HFF-Myc (cell line): ENCODE measurements around the gene OSBPL1A.

ENCODE experiments used
- DNase-seq: peaks from one replicate; pipeline ENCODE4 v3.0.0-alpha.2; 2011; ENCODE audit warnings: low read depth; ENCODE audit errors: extremely low read depth
- H3K4me3 ChIP-seq: replicated peaks from 2 replicates; pipeline ENCODE4 v1.5.1; 2011; ENCODE audit warnings: low read depth, mild to moderate bottlenecking, control low read depth, low read length
- TF ChIP-seq, protein P1 (sequence below): IDR thresholded peaks from 2 replicates; pipeline ENCODE4 v1.5.1; 2012; ENCODE audit warnings: mild to moderate bottlenecking, low read depth, low read length, control low read depth; ENCODE audit errors: missing control alignments

The OSBPL1A gene

GRCh38 chr18:24212939-24213338 is 184.7 kb downstream of the OSBPL1A start:
- TF ChIP-seq, protein P1, sequence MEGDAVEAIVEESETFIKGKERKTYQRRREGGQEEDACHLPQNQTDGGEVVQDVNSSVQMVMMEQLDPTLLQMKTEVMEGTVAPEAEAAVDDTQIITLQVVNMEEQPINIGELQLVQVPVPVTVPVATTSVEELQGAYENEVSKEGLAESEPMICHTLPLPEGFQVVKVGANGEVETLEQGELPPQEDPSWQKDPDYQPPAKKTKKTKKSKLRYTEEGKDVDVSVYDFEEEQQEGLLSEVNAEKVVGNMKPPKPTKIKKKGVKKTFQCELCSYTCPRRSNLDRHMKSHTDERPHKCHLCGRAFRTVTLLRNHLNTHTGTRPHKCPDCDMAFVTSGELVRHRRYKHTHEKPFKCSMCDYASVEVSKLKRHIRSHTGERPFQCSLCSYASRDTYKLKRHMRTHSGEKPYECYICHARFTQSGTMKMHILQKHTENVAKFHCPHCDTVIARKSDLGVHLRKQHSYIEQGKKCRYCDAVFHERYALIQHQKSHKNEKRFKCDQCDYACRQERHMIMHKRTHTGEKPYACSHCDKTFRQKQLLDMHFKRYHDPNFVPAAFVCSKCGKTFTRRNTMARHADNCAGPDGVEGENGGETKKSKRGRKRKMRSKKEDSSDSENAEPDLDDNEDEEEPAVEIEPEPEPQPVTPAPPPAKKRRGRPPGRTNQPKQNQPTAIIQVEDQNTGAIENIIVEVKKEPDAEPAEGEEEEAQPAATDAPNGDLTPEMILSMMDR, result no peak
- H3K4me3 ChIP-seq, result no peak overlapping the region
- peak; percentile 46 for DNase-seq

- no peak overlapping the region for H3K4me3 ChIP-seq
- TF ChIP-seq, protein P1, result no peak
- no peak for DNase-seq
Measured at GRCh38 chr18:24209558-24209957, 188.1 kb downstream of the OSBPL1A start.

DNA sequence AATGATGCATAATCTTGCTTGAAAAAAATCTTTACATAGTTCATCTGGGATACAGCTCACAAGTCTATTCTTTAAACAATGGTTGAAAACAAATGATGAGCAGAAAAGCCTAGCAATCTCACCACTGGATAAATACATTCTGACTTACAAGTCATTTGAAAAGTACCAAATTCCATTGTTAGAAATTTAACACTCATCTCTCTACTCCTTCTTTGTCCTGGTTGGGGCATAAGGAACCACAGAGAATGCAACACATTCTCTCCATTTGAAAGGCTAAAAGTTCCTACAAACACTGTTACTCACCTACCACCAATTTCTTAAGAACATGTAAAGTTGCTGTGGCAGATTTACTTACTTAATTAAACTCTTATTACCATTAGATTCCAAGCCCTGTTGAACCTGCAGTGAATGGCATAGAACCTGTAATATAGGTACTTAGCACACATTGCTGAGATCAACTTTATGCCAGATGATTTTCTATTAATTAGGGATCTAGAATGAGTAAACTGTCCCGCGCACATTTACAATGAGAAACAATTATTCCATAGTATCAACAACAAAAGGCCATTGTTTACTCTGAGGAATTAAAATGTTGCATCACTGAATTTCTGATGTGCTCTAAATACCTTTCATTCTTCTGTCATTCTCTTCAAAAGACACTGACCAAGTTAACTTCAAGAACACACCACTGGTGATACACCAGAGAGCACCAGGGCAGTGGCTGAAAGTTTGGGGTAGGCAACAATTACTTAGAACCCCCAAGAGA is 189.2 kb downstream of the OSBPL1A start:
- no peak for DNase-seq
- TF ChIP-seq, protein P1, result no peak
- H3K4me3 ChIP-seq, result no peak overlapping the region

DNA sequence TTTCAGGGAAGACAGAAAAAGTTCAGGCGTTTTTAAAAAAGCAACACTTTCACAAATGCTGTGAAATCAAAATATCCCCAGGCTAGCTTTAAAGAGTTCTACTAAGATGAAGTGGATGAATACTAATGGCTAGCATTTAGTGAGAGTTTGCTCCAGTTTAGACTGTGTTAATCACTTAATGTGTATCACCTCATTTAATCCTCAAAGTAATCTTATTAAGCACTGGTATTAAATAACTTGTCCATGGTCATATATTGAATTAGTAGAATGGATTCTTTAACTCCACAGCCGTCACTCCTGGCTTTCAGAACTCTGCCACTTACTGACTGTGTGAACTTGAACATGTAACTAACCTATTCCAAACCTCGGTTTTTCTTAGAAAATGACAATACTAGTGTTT is 192.7 kb downstream of the OSBPL1A start:
- TF ChIP-seq, protein P1, result no peak
- H3K4me3 ChIP-seq, result no peak overlapping the region
- DNase-seq, result no peak

- no peak for DNase-seq
- TF ChIP-seq, protein P1, result no peak
Measured at GRCh38 chr18:24201699-24202687, 195.6 kb downstream of the OSBPL1A start.

GRCh38 chr18:24200494-24201290 is 196.9 kb downstream of the OSBPL1A start:
- TF ChIP-seq, protein P1, result no peak
- DNase-seq, result no peak
- H3K4me3 ChIP-seq, result no peak overlapping the region

More at GRCh38 chr18:24201699-24202687, 195.6 kb downstream of the OSBPL1A start:
- no peak overlapping the region for H3K4me3 ChIP-seq
